BJ (cell line): ENCODE results near the gene REEP1. TPM values are rescaled to one million over a fixed set of nuclear protein-coding genes. Genes with fewer than 3 reads are reported as not detected.
A peak's percentile ranks its signal among the peaks of the same experiment; 100 is the strongest.
"Not testable (repeated sequence)": the region's sequence is repeated elsewhere in the genome, so short reads cannot be mapped to it uniquely, and the experiment has no call there.

ENCODE experiments used
- CTCF ChIA-PET: fragments of 350-600 bp; formaldehyde crosslinking; extraction: SDS; loops from one replicate; lab custom pipeline; 2021; ENCODE audit warnings: antibody characterized with exemption, inconsistent platforms; lab: Yijun Ruan, JAX
- POLR2A ChIA-PET: fragments of 300-600 bp; sonication (Branson Sonifier 250); formaldehyde crosslinking; extraction: SDS; loops from one replicate; lab custom pipeline; 2021; ENCODE audit warnings: antibody characterized with exemption; lab: Charles Lee
- DNase-seq: peaks from one replicate; pipeline ENCODE4 v3.0.0-alpha.2; 2011; ENCODE audit warnings: low read depth
- H3K27me3 ChIP-seq: 2 replicates; pipeline ENCODE4 v1.6.0; 2011; ENCODE audit warnings: low read length; ENCODE audit not compliant: control insufficient read depth, insufficient read depth
- H3K36me3 ChIP-seq: 2 replicates; pipeline ENCODE4 v1.5.1; 2011; ENCODE audit warnings: low read length; ENCODE audit not compliant: control insufficient read depth, insufficient read depth
- H3K4me3 ChIP-seq: 2 replicates; pipeline ENCODE4 v1.5.1; 2011; ENCODE audit warnings: low read depth, mild to moderate bottlenecking, control low read depth, low read length
- CTCF ChIP-seq: IDR thresholded peaks from 2 replicates; pipeline ENCODE4 v1.5.1; 2011; ENCODE audit warnings: low read depth, mild to moderate bottlenecking, control low read depth, inconsistent platforms, low read length, moderate library complexity; ENCODE audit not compliant: insufficient read depth
- polyA plus RNA-seq: library from polyadenylated mRNA; depleted of rRNA; stranded (reverse); fragments of >200 nt; gene quantifications from 2 replicates; pipeline ENCODE4 v1.2.3, GENCODE V29; 2011

REEP1 gene
- polyA plus RNA-seq, 1 experiment, result 0.13 TPM

GRCh38 chr2:86201671-86202335 is 135.6 kb downstream of the REEP1 start:
- TF ChIP-seq CTCF, result no peak
- CTCF ChIA-PET, result interaction anchor here (0.7 to 3.7 kb wide), 3 partner anchors 12 to 1185 kb away, joined by 3 to 16 read pairs (median 4); no protein-coding TSS in a partner anchor
- Histone ChIP-seq H3K27me3 (no peaks in the 10 kb centered on the region), H3K36me3 (peaks cover 2% of the 10 kb centered on the region), H3K4me3 (no peak overlapping the region)
- DNase-seq, result no peak
- POLR2A ChIA-PET, result no interaction called here

GRCh38 chr2:86200564-86200963 is 136.9 kb downstream of the REEP1 start:
- H3K36me3 ChIP-seq, H3K27me3 ChIP-seq, DNase-seq, H3K4me3 ChIP-seq, POLR2A ChIA-PET: not testable (repeated sequence)
- CTCF ChIA-PET, result interaction anchor here (3.7 kb wide), 1 partner anchor 20 kb away, joined by 16 read pairs; no protein-coding TSS in a partner anchor

- no peaks in the 10 kb centered on the region for H3K36me3 ChIP-seq
- DNase-seq, result no peak
- ChIA-PET POLR2A (interaction anchor here (0.7 kb wide), 1 partner anchor 92 kb away, joined by 5 read pairs; no protein-coding TSS in a partner anchor), CTCF (interaction anchor here (0.8 to 3.7 kb wide), 2 partner anchors 21 kb away, joined by 3 to 16 read pairs; no protein-coding TSS in a partner anchor)
- H3K4me3 ChIP-seq, result peak overlapping the region; percentile 88
- no peaks in the 10 kb centered on the region for H3K27me3 ChIP-seq
- TF ChIP-seq CTCF, result no peak
Measured at GRCh38 chr2:86199834-86200177, 137.6 kb downstream of the REEP1 start.

GRCh38 chr2:86195808-86196387 is 141.5 kb downstream of the REEP1 start:
- POLR2A ChIA-PET, result interaction anchor here (1.1 kb wide), 1 partner anchor 245 kb away, joined by 7 read pairs; the partner anchor contains the start of gene KDM3A
- no peak for TF ChIP-seq CTCF
- Histone ChIP-seq H3K36me3 (no peaks in the 10 kb centered on the region), H3K4me3 (peak overlapping the region; percentile 98), H3K27me3 (no peaks in the 10 kb centered on the region)
- CTCF ChIA-PET, result interaction anchor here (1.2 kb wide), 1 partner anchor 19 kb away, joined by 3 read pairs; no protein-coding TSS in a partner anchor
- no peak for DNase-seq

- peak; percentile 78 for DNase-seq
- H3K36me3 ChIP-seq, result no peaks in the 10 kb centered on the region
- ChIA-PET POLR2A (interaction anchor here (1.1 kb wide), 1 partner anchor 246 kb away, joined by 7 read pairs; the partner anchor contains the start of gene KDM3A), CTCF (interaction anchor here (0.7 to 1.2 kb wide), 2 partner anchors 18 to 489 kb away, joined by 3 read pairs; no protein-coding TSS in a partner anchor)
- TF ChIP-seq CTCF, result no peak
- peak within 1 kb of the TSS; percentile 98 for H3K4me3 ChIP-seq
- H3K27me3 ChIP-seq, result no peaks in the 10 kb centered on the region
Measured at GRCh38 chr2:86195055-86195807, 142.2 kb downstream of the REEP1 start, which contains the start of gene IMMT. TSS of gene IMMT (minus strand) at chr2:86195462. CDS start at chr2:86195382, 80 bp downstream.
